Anterior cingulate cortex (tissue), 58 donors: ENCODE data around the gene HS3ST3B1.

Source experiments
- DNase-seq, 58 donors: peaks; one replicate each; lab custom pipeline; 2025; lab: John Stamatoyannopoulos, UW

Gene HS3ST3B1

DNA sequence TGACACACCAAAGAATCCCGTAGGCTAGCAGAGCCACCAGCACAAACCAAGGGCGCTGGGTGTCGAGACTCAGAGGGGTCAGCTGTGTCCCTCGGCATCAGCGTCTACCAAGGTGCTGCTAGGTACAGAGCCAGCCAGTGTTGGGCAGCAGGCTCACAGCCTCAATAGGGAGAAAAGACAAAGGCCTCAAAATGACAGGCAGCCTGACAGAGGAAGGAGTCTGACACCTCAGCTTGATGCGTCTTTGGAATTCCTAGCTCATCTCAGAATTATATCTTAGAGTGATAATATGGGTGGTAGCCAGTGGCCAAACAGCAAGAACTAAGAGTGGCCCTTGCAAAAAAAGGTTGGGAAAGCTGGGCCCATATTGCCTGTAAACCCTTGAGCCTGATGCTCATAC, 45.9 kb downstream of the HS3ST3B1 start:
- no peak for DNase-seq

DNA sequence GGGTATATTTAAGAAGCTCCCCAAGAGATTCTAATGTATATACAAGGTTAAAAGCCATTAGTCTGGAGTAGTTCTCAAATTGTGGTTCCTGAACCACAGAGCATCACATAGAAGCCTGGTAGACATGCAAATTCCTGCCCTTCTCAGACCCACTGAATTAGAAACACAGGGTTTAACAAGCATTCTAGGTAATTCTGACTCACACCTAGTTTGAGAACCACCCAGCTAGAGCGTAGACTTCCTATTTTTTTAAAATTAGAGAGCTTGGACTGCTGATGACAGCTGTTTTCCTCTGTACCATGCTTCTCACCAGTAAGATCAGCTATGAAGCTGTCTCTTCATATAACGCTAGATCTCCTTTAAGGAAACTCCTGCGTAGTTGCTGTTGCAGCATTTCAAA, 50.6 kb downstream of the HS3ST3B1 start:
- DNase-seq = no peak

DNA sequence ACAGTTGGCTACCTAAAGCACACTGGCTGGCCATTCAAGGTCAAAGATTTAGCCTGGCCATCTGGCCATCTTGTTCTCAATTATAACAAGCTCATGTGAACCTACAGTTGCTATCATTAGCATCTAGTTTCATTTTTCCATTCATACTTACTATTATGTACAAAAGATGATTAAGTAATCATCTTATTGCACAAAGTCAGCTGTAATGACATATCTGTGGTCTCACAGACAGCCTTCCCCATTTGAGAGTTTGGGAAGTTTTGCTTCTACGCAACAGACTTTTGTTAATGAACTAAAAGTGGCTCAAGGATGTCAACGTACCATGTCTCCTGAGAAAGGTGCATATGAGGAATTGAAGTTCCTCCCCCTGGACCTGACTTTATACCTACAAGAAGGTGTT, 51.3 kb downstream of the HS3ST3B1 start:
- DNase-seq = no peak

DNA sequence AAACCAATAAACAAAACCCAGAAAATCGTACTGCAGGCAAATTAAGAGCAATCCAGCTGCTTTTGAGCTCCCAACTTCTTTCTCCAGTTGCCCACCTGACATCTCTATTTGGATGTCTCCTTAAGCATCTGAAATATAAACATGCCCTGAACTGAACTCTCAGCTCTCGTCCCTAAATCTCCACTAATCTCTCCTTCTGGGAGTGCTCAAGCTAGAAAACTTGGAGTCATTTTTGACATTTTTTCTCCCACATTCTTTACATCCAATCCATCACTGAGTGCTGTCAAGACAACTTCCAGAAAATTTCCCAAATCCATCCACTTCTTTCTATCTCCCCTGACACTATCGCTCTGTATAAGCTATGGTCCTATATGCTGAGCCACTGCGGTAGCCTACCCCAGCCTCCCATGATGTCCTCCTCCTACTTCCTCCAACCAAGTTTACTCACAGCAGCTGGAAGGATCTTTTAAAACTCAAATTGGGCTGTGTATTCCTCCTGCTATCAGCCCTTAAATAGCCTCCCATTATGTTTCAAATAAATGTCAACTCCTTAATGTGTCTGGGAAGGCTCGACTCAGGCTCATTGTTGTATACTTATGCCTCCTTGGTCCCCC, 53.1 kb downstream of the HS3ST3B1 start:
- no peak for DNase-seq

DNA sequence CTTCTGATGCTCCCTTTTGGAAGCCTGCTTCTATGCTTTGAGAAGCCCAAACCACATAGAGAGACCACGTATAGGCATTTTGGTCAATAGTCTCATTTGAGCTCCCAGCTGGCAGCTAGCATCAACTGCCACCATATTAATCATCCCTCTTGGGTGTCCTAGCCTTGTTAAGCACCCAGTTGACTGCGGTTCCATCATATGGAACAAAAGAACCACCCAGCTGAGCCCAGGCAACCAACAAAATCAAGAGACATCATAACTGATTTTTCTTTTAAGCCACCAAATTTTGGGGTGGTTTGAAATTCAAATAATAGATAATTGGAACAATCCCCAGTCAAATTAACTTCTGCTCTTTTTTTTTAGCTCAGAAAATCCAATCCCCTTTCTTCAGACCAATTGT, 53.9 kb downstream of the HS3ST3B1 start:
- no peak for DNase-seq

DNA sequence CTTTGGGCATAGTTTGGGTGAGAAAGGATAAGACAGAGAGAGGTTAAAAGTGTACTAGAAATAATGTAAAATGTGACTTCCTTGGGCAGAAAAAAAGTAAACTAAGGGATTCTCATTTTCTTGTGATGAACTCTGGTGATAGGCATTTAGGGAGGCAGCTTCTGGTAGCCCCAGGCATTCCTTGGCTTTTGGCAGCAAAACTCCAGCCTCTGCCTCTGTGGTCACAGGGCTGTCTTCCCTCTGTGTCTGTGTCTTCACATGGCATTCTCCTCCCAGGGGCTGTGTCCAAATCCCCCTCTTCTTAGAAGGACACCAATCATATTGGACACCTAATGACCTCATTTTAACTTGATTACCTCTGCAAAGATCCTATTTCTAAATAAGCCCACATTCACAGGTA, 54.7 kb downstream of the HS3ST3B1 start:
- no peak for DNase-seq

DNA sequence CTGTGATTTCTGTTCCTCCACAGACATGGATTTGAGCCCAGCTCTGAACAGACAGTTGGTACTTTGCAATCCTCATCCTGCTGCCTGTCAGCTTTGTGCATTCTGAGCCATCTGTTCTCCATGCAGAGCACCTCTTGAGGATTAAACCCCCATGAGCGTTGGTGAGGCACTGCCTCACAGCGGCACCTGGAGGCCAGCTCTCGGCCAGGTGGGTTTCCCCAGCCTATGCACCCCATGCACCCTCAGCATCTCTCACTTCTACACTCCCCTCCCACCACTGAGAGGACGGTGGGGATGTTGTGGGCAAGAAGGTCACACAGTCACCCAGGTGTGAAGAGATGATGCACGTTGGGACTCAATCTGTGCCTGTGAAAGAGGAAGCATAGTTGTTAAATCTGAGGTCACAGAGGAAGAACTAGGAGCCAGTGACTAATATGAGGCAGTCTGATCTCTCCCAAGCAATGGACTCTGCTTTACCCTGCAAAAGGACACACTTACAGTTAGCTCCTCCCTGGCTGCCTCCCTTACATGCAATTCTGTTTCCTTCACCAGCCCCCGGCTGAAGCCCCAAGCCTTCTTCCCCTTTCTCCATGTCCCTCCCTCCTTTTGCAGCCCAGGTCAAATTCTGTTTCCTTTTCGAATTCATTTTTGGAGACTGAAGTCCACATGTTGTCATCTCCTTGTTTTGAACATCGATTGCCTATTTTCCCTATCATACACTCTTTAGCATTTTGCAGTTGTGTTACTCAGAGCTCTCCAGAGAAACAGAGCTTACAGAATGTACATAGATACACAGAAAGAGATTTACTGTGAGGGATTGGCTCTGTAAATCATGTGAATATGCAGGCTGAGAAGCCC, 58.5 kb downstream of the HS3ST3B1 start:
- peak in 1 of 58 donors; percentile 3 for DNase-seq

DNA sequence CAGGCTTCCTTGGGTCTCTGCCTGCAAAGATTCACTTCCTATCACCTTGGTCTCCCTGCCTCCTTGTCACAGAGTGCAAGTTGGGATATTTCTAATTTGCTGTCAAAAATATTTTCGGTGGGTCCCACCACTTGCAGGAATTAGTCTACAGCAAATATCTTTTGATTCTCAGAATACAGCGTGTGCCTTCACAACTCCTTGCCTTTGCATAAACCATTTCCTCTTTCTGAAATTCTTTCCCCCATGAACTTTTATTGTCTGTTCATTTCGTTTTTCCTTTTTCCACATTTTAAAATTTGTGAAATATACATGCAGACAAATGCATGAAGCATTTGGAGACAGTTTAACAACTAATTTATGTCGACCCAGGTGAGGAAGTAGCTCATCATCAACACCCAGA, 60.0 kb downstream of the HS3ST3B1 start:
- DNase-seq = no peak

DNA sequence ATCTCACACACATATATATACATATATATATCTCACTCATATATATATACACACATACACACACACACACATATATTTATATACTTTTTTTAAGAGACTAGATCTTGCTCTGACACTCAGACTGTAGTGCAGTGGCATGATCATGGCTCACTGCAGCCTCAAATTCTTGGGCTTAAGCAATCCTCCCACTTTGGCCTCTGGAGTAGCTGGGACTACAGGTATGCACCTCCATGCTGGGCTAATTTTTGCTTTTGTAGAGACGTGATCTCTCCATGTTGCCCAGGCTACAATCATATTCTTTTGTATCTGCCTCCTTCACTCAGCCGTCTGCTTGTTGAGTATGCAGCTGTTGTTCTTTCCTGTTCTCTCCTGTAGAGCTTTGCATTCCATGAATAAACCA, 60.6 kb downstream of the HS3ST3B1 start:
- DNase-seq = no peak

DNA sequence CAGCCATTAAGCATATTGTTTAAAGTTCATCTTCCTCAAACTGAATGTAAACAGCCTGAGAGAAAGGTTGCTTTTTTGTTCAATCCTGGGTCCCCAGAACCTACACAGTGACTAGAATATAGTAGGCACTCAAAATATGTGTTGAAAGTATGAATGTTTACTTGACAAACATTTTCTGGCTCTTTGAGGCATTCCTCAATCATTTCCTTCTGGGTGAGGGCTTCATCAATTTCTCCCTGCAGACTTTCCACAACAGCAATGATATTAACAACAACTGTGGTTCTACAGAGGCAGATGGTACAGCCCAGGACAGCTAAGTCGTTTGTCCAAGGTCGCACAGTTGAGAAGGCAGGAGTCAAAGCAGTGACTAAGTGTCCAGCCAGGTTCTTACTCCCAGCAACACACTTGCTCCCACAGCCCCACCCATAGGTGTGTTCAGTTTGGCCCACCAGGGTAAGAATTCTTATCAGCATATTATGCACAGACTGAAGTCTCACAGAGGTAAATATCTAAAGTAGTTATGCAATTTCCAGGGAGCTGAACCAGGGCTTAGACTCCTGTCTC, 61.1 kb downstream of the HS3ST3B1 start:
- no peak for DNase-seq

DNA sequence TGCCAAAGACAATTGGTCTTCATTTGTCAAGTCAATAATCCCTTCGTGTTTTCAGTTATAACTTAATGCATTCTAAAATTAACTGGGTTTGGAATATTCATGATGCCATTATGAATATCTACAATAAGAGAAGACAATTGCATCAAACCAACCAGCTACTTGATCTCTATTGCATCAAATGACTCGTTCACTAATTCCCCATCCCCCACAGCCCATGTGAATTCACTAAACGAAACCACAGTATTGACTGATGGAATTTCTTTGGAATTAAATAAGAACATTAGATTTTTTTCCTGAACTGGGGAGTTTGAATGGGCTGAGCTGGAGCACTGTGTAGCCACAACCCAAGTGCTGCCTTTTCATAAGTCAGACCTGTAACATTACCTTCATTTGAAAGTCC, 65.3 kb downstream of the HS3ST3B1 start:
- no peak for DNase-seq

DNA sequence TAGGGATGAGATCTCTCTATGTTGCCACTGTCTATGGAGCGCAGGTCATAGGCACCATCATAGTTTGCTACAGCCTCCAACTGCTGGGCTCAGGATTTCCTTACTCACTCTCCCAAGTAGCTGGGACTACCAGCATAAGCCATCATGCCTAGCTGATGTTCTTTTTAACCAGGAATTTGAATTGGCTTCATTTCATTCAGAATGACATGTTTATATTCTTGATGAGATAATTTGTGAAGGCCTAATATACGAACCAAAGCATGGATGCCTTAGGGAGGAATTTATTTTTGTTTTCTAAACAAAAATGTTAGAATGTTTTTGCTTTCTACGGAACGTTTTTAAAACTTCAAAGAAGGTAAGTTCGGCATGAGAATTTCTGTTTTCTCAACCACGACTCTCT, 71.6 kb downstream of the HS3ST3B1 start:
- DNase-seq = no peak

DNA sequence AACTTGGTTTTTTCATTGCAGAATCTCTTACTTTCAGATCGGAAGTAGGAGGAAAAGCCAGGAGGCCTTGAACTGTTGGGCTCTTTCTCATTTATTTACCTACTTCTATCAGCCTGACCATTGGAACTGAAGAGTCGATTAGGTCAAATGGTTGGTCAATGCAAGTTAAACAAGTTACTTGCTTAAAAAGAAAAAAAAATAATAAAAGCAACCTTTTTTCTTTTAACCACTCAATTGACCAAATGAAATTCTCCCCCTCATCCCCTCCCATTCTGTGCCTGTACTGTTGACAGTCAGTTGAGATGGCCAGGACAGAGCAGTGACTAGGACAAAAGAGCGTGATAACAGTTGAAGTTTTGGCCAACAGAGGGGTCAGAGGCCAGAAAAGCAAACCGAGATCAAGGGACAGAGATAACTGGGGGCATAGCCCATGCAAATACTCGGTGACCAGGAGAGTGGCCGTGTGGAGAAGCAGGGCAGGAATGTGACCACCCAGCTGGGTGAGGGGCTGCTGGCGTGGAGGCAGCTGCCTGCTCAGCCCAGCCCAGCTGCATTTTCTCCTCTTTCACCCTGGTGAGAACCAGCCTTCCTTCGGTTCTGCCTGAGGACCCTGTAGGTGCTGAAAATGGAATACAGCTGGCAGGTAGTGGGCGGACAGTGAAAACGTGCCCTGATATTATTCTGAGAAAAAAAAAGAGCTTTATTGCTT, 72.2 kb downstream of the HS3ST3B1 start:
- no peak for DNase-seq

DNA sequence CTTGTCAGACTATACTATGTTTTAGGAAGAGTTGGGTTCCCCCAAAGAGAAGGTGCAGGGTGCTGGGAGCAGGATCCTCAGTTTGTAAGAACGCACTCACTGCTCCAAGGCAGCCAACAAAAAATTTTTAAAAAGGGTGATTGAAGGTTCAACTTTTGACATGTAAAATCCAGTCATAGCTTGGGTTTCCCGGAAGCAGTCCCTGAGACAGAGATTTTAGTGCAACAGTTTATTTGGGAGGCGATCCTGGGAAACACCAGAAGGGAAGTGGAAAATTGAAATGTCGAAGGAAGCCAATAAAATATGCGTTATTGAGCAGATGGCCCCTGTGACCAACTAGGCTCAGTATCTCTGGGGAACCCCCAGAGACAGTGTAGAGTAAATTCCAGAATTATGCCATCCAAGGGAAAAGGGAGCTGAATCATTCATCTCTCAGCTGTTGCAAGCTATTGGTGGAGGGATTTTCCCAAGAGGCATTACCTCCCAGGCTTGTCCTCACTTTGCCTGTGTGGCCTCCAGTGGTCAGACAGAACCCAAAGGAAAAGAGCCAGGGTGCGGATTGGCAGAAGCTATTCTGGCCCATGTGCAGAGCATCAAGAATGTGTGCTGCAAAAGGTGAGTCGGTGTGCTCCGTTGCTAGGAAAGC, 72.9 kb downstream of the HS3ST3B1 start:
- no peak for DNase-seq

DNA sequence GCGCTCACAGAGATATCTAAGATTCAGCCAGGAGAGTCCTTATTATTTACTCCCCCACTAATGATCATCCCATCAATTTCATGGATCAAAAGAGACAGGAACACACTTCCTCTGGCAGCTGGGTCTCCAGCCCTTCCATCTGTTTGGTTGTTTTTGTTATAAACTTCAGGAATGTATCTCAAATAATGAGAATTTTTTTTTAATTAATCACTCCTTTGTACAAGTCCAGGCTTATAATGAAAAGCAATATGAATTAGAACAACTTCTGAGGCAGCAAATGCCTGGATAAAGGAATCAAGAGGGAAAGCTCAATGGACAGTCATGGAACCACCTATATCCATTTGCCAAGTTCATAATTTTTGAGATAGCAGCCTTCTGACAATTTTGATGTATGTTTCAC, 73.4 kb downstream of the HS3ST3B1 start:
- DNase-seq = no peak

DNA sequence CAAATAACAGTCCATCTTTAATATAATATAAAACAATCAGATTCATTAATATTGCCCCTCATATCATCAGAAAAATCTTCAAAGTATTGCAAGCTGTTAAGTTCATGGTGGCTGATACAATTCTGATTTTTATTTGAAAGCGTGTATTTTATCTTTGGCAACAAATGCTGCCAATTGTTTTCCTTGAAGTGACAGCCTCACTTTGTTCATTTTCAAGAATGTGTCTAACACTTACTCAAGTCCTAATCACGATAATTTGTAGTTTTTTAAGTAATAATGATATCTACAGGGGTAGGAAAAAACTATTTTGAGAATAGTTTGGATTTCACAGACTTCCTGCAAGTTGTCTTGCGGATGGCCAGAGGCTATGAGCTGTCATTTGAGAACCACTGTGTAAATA, 75.8 kb downstream of the HS3ST3B1 start:
- DNase-seq = no peak

DNA sequence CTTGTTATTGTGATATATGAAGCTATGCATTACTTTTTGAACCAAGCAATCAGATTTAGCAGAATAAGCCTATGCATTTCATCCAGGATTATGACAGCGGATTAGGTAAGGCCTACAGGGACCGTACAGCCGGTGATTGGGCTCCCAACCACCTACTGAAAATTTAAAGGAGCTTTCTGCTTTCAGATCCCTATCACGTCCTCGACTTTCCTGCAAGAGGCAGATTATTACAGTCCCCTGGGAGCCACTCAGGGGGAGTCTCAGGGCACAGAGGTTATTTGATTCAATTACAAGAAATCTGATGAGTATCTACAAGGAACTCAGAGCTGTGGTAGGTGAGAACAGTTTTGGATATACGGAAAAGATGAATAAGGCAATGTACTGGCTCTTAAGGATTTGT, 80.7 kb downstream of the HS3ST3B1 start:
- DNase-seq = no peak

DNA sequence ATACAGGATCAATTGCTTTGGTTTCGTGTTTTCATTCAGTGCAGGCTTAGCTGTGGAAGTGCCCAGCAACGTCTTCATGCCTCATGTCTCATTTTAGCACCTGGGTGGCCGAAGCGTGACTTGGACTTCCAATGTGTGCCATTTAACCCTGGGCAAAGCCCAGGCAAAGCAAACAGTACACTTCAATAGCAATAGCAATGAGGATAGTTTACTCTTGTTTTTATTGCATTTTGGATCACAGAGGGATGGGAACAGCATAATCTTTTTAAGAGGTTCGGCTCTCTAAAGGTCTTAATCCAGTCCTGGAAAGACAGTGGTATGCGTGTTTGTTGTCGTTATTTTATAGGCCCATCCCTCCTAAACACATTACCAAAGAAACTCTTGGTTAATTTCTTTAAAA, 86.2 kb downstream of the HS3ST3B1 start:
- no peak for DNase-seq

DNA sequence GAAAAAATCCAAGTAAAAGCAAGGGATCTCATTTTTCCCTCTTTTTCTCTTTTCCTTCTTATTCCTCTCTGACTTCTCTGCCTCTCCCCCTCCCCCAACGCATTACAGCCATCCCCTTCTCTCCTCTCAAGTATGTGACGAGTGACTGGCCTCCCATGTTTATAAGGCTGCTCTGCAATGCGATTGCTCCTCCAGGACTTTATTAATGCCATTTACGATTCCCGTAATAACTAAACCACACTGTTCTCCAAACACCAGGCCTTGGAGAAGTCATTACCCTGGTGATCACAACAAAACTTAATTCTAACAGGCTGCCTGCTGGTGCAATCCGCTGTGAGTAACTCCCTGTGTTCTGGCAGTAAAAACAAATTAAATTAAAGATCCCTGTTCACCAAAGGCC, 88.8 kb downstream of the HS3ST3B1 start:
- no peak for DNase-seq

DNA sequence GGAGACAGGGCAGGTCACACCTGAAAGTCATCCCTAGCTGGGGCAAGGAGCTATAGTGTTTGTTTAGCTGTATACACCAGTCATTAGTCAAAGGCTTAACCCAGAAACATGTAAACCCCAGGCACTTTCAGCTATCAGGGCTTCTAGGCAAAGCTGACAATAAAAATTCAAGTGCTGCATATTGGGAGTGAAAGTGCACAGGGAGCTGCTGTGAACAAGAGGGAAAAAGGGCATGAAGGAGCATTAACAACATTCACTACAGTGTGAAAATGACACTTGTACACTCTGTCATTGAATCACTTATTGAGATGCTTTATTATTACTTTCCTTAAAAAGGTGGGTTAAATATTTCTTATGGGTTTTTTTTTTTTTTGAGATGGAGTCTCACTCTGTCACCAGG, 92.8 kb downstream of the HS3ST3B1 start:
- DNase-seq = no peak

DNA sequence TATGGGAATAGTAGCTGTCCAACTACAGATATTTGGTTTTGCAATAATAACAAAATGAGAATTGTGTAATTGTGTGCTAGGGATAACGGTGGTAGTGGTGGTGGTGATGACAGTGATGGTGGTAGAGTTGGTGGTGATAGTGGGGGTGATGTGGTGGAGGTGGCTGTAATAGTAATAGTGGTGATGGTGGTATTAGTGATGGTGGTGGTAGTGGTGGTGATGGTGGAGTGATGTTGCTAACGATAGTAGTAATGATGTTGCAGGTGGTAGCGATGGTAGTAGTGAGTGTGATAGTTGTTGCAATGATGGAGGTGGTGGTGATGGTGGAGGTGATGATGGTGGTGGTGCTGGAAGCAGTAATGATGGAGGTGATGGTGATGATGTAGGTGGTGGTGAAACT, 94.4 kb downstream of the HS3ST3B1 start:
- no peak for DNase-seq
